ENCODE data around the gene NAB1.

GRCh38 chr2:190718652-190719526 is 70.0 kb downstream of the NAB1 start:
- TF ChIP-seq, protein P1, sequence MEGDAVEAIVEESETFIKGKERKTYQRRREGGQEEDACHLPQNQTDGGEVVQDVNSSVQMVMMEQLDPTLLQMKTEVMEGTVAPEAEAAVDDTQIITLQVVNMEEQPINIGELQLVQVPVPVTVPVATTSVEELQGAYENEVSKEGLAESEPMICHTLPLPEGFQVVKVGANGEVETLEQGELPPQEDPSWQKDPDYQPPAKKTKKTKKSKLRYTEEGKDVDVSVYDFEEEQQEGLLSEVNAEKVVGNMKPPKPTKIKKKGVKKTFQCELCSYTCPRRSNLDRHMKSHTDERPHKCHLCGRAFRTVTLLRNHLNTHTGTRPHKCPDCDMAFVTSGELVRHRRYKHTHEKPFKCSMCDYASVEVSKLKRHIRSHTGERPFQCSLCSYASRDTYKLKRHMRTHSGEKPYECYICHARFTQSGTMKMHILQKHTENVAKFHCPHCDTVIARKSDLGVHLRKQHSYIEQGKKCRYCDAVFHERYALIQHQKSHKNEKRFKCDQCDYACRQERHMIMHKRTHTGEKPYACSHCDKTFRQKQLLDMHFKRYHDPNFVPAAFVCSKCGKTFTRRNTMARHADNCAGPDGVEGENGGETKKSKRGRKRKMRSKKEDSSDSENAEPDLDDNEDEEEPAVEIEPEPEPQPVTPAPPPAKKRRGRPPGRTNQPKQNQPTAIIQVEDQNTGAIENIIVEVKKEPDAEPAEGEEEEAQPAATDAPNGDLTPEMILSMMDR (IDR thresholded peaks at IDR 0.05): no peak
- no peak for TF ChIP-seq POLR2A (IDR thresholded peaks at IDR 0.05)
